Testis (tissue), 3 donors: Measurements from ENCODE around the gene PPHLN1. TPM values are rescaled to one million over a fixed set of nuclear protein-coding genes. Genes with fewer than 3 reads are reported as not detected.

Experiments
- DNase-seq: peaks from one replicate; pipeline ENCODE4 v3.0.0-alpha.2; 2019
- H3K27ac ChIP-seq, 2 donors: fragments of 200-600 bp; sonication (generic); one replicate each; pipeline ENCODE4 v1.5.1; 2019
- H3K27me3 ChIP-seq: fragments of 200-600 bp; sonication (generic); one replicate; pipeline ENCODE4 v1.5.1; 2019
- H3K36me3 ChIP-seq: fragments of 200-600 bp; sonication (generic); one replicate; pipeline ENCODE4 v1.5.1; 2017; ENCODE audit warnings: low read depth; ENCODE audit errors: missing control alignments
- H3K4me1 ChIP-seq: fragments of 200-600 bp; sonication (generic); one replicate; pipeline ENCODE4 v1.5.1; 2019
- H3K4me3 ChIP-seq, 2 donors: fragments of 200-600 bp; sonication (generic); one replicate each; pipeline ENCODE4 v1.5.1; 2017 to 2019
- H3K9me3 ChIP-seq: fragments of 200-600 bp; sonication (generic); one replicate; pipeline ENCODE4 v1.5.1; 2017
- POLR2A ChIP-seq: fragments of 450-650 bp; IDR thresholded peaks from one replicate; pipeline ENCODE4 v1.6.1; 2017; ENCODE audit warnings: antibody characterized with exemption, mild to moderate bottlenecking, moderate library complexity
- WGBS, 2 donors: methylation state at CpG; one replicate each; pipeline ENCODE4 v1.1.5; 2018; 5-methylcytosine and 5-hydroxymethylcytosine counted together
- intact Hi-C: fragments of 100-400 bp; cut with DNase I; formaldehyde crosslinking; loops from one replicate; pipeline ENCODE4 v1.15.1; 2023; ENCODE audit warnings: low total_unique reads
- polyA plus RNA-seq: library from polyadenylated mRNA; stranded (reverse); fragments of 350-450 nt; fragmentation: Illumina TruSeq; extraction: RNeasy Lipid Tissue Mini Kit (QIAGEN cat#74804); gene quantifications from one replicate; pipeline ENCODE4 v1.2.3, GENCODE V29; 2014; ENCODE audit warnings: low read depth, low replicate concordance; ENCODE audit not compliant: insufficient read depth
- total RNA-seq, 2 donors: library from RNA; depleted of rRNA; stranded (reverse); fragments of >200 nt; gene quantifications; one replicate each; pipeline ENCODE4 v1.2.3, GENCODE V29; 2016
- TF ChIP-seq, protein P1 (sequence below), 3 experiments: fragments of 450-650 bp in 2 of 3; fragments of 200-600 bp in 1 of 3; sonication (generic) in 1 of 3; IDR thresholded peaks; one replicate each; pipeline ENCODE4 v1.5.1; 2016 to 2019; ENCODE audit warnings: antibody characterized with exemption in 3 of 3, mild to moderate bottlenecking in 2 of 3, moderate library complexity in 1 of 3

PPHLN1 gene
- total and polyA plus RNA-seq, 3 donors from 2014 or later: 83.1 to 101 (median 91.7) TPM

- no peak for DNase-seq
- no peak overlapping the region for H3K4me3 ChIP-seq
These were observed 155.4 kb downstream of the PPHLN1 start for GRCh38 chr12:42481368-42481767.

DNA sequence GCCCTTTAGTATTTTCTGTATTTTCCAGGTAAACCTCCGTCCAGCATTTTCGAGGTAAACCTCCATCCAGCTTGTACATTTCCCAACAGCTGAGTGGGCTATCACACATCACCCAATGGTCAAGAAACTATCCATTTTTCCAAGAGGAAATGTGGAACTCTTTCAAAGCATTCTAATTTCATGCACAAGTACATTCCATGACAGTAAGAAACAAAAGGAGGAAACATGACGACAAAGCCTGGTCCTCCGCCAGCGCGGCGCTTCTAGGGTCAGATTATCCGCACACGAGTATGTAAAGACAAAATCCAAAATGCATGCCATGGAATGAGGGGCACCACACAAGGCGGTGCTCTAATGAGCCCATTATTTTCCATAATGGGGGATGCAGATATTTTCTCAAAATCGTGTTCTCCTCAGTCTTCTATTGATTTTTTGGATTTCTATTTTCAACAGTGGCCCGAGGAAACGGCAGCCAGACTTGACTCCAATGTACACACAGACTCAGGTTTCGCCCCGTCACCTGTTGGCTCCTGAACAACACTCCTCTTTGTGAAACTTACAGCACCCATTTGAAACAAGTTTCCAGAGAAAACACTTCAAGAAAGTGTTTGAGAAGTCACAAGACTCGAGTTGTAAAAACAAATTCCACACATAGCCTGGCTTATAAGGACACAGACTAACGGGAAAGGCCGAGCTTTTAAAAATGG lies 156.2 kb downstream of the PPHLN1 start:
- Histone ChIP-seq H3K36me3 (no peaks in the 10 kb centered on the region), H3K9me3 (no peaks in the 10 kb centered on the region), H3K27ac (peak overlapping the region; percentile 83 to 90), H3K4me3 (peak overlapping the region; percentile 83 to 84), H3K27me3 (no peaks in the 10 kb centered on the region), H3K4me1 (peaks cover 12% of the 10 kb centered on the region)
- 26 to 31% methylated on average over 18 of the region's 18 CpGs for WGBS, 2 donors
- TF ChIP-seq, protein P1, sequence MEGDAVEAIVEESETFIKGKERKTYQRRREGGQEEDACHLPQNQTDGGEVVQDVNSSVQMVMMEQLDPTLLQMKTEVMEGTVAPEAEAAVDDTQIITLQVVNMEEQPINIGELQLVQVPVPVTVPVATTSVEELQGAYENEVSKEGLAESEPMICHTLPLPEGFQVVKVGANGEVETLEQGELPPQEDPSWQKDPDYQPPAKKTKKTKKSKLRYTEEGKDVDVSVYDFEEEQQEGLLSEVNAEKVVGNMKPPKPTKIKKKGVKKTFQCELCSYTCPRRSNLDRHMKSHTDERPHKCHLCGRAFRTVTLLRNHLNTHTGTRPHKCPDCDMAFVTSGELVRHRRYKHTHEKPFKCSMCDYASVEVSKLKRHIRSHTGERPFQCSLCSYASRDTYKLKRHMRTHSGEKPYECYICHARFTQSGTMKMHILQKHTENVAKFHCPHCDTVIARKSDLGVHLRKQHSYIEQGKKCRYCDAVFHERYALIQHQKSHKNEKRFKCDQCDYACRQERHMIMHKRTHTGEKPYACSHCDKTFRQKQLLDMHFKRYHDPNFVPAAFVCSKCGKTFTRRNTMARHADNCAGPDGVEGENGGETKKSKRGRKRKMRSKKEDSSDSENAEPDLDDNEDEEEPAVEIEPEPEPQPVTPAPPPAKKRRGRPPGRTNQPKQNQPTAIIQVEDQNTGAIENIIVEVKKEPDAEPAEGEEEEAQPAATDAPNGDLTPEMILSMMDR (IDR thresholded peaks at IDR 0.05): no peak
- TF ChIP-seq POLR2A: no peak
- intact Hi-C loops: loop anchor here (10.0 kb wide), 1 partner anchor 83 kb away; no protein-coding TSS in a partner anchor
- peak; percentile 41 for DNase-seq

More at GRCh38 chr12:42481368-42481767, 155.4 kb downstream of the PPHLN1 start:
- intact Hi-C loops: loop anchor here (10.0 kb wide), 1 partner anchor 83 kb away; no protein-coding TSS in a partner anchor
- WGBS, 2 donors: 64 to 83% methylated on average over 1 of the region's 1 CpG
- H3K4me1 ChIP-seq: peaks cover 12% of the 10 kb centered on the region
- no peaks in the 10 kb centered on the region for H3K27me3 ChIP-seq
- no peaks in the 10 kb centered on the region for H3K36me3 ChIP-seq
- TF ChIP-seq, protein P1 (IDR thresholded peaks at IDR 0.05): no peak
- no peak for TF ChIP-seq POLR2A
- H3K9me3 ChIP-seq: no peaks in the 10 kb centered on the region
- peak overlapping the region in 1 of 2 donors; percentile 29 for H3K27ac ChIP-seq

GRCh38 chr12:42482748-42483520 lies 157.0 kb downstream of the PPHLN1 start:
- H3K4me1 ChIP-seq: peaks cover 12% of the 10 kb centered on the region

GRCh38 chr12:42483521-42483790 lies 157.5 kb downstream of the PPHLN1 start:
- Histone ChIP-seq H3K4me3 (peak overlapping the region; percentile 83 to 84), H3K9me3 (no peaks in the 10 kb centered on the region), H3K27me3 (no peaks in the 10 kb centered on the region), H3K4me1 (peaks cover 12% of the 10 kb centered on the region), H3K27ac (peak overlapping the region; percentile 83 to 90), H3K36me3 (no peaks in the 10 kb centered on the region)
- TF ChIP-seq, protein P1 (IDR thresholded peaks at IDR 0.05): no peak
- TF ChIP-seq POLR2A: no peak
- intact Hi-C loops: loop anchor here (10.0 kb wide), 1 partner anchor 81 kb away; no protein-coding TSS in a partner anchor
- 0% methylated on average over 11 of the region's 30 CpGs; no CpG with 5 or more reads in 1 of the 2 donors for WGBS, 2 donors
- peak; percentile 26 for DNase-seq

More at GRCh38 chr12:42482748-42483520, 157.0 kb downstream of the PPHLN1 start:
- H3K27ac ChIP-seq: peak overlapping the region; percentile 83 to 90
- intact Hi-C loops: loop anchor here (10.0 kb wide), 1 partner anchor 82 kb away; no protein-coding TSS in a partner anchor
- H3K9me3 ChIP-seq: no peaks in the 10 kb centered on the region
- WGBS, 2 donors: 0 to 3% methylated on average over 4 to 77 of the region's 83 CpGs
- no peaks in the 10 kb centered on the region for H3K27me3 ChIP-seq
- TF ChIP-seq, protein P1 (IDR thresholded peaks at IDR 0.05): peak; percentile 83 to 90 (median 87)
- TF ChIP-seq POLR2A: no peak
- H3K36me3 ChIP-seq: no peaks in the 10 kb centered on the region
- peak overlapping the region; percentile 83 to 84 for H3K4me3 ChIP-seq
- peak; percentile 83 for DNase-seq
